HepG2 (cell line): Measurements from ENCODE around the gene VIT. TPM values are rescaled to one million over a fixed set of nuclear protein-coding genes. Genes with fewer than 3 reads are reported as not detected.

Experiments used
- CCAR2 ChIP-seq: fragments of 200-400 bp; formaldehyde crosslinking; optimal IDR thresholded peaks from 2 replicates; pipeline ENCODE3; 2018; ENCODE audit warnings: low read depth, mild to moderate bottlenecking, low read length, moderate library complexity
- CCDC6 ChIP-seq: sonication (generic); formaldehyde crosslinking; IDR thresholded peaks from 2 replicates; pipeline ENCODE4 v1.8.1; 2022; ENCODE audit warnings: mild to moderate bottlenecking, missing genetic modification reagents, moderate library complexity
- ELF4 ChIP-seq: sonication (generic); formaldehyde crosslinking; IDR thresholded peaks from 2 replicates; pipeline ENCODE4 v1.5.0; 2020; ENCODE audit warnings: missing genetic modification reagents, mild to moderate bottlenecking, moderate library complexity, borderline replicate concordance
- GTF3A ChIP-seq: sonication (generic); formaldehyde crosslinking; conservative IDR thresholded peaks from 2 replicates; pipeline ENCODE4 v1.4.0; 2020; ENCODE audit warnings: mild to moderate bottlenecking, missing genetic modification reagents
- HDAC2 ChIP-seq: sonication (generic); formaldehyde crosslinking; IDR thresholded peaks from 2 replicates; pipeline ENCODE4 v1.4.0; 2020; ENCODE audit warnings: missing genetic modification reagents
- MTF1 ChIP-seq: sonication (generic); formaldehyde crosslinking; IDR thresholded peaks from 2 replicates; pipeline ENCODE4 v1.5.0; 2020; ENCODE audit warnings: missing genetic modification reagents
- MTF2 ChIP-seq: sonication (generic); formaldehyde crosslinking; IDR thresholded peaks from 2 replicates; pipeline ENCODE4 v1.5.0; 2020; ENCODE audit warnings: missing genetic modification reagents, borderline replicate concordance
- NFATC3 ChIP-seq: sonication (generic); formaldehyde crosslinking; IDR thresholded peaks from 2 replicates; pipeline ENCODE4 v1.5.1; 2020; ENCODE audit warnings: mild to moderate bottlenecking, missing genetic modification reagents
- REL ChIP-seq: sonication (generic); formaldehyde crosslinking; conservative IDR thresholded peaks from 2 replicates; pipeline ENCODE4 v1.8.0; 2022; ENCODE audit warnings: mild to moderate bottlenecking, missing genetic modification reagents, moderate library complexity
- RELA ChIP-seq: sonication (generic); formaldehyde crosslinking; IDR thresholded peaks from 2 replicates; pipeline ENCODE4 v1.4.0; 2020; ENCODE audit warnings: missing genetic modification reagents
- SAP130 ChIP-seq: IDR thresholded peaks from 2 replicates; pipeline ENCODE4 v1.6.1; 2016; ENCODE audit warnings: low read depth
- STAG1 ChIP-seq: sonication (generic); formaldehyde crosslinking; IDR thresholded peaks from 2 replicates; pipeline ENCODE4 v1.4.0; 2020; ENCODE audit warnings: missing genetic modification reagents
- ZBTB7A ChIP-seq: sonication (generic); formaldehyde crosslinking; IDR thresholded peaks from 2 replicates; pipeline ENCODE4 v1.8.0; 2022; ENCODE audit warnings: mild to moderate bottlenecking, missing genetic modification reagents
- ZEB1 ChIP-seq: IDR thresholded peaks from 2 replicates; pipeline ENCODE4 v1.6.1; 2012; ENCODE audit warnings: mild to moderate bottlenecking, low read depth, inconsistent platforms; ENCODE audit not compliant: insufficient replicate concordance
- ZFX ChIP-seq: sonication (generic); formaldehyde crosslinking; IDR thresholded peaks from 2 replicates; pipeline ENCODE4 v1.4.0; 2020; ENCODE audit warnings: mild to moderate bottlenecking, low read depth, missing genetic modification reagents, moderate library complexity
- ZNF256 ChIP-seq: sonication (generic); formaldehyde crosslinking; conservative IDR thresholded peaks from 2 replicates; pipeline ENCODE4 v1.4.0; 2020; ENCODE audit warnings: missing genetic modification reagents
- ZNF432 ChIP-seq: sonication (generic); formaldehyde crosslinking; IDR thresholded peaks from 2 replicates; pipeline ENCODE4 v1.5.0; 2020; ENCODE audit warnings: missing genetic modification reagents, mild to moderate bottlenecking, borderline replicate concordance
- ZNF629 ChIP-seq: sonication (generic); formaldehyde crosslinking; conservative IDR thresholded peaks from 2 replicates; pipeline ENCODE4 v1.5.0; 2020; ENCODE audit warnings: missing genetic modification reagents
- polyA plus RNA-seq, 8 experiments: library from polyadenylated mRNA; depleted of rRNA in 3 of 8; stranded (reverse) in 7 of 8; unstranded in 1 of 8; fragments of >200 nt; fragmentation: Illumina TruSeq in 4 of 8; extraction: Trizol in 4 of 8; gene quantifications; 2 replicates each; pipeline versions ENCODE4 v1.2.1 to v1.2.3, GENCODE V29; 2011 to 2016; ENCODE audit warnings: low read depth in 4 of 8, missing spikeins in 1 of 8, mixed read lengths in 1 of 8; ENCODE audit not compliant: insufficient read depth in 1 of 8
- total RNA-seq, 5 experiments: library from RNA; depleted of rRNA; stranded (reverse); fragments of >200 nt; fragmentation: Illumina TruSeq; extraction: Trizol; gene quantifications; 2 replicates each; pipeline ENCODE4 v1.2.3, GENCODE V29; 2016; ENCODE audit warnings: low read depth in 1 of 5
- TF ChIP-seq, protein P1 (sequence below): sonication (generic); formaldehyde crosslinking; conservative IDR thresholded peaks from 2 replicates; pipeline ENCODE4 v1.4.0; 2020; ENCODE audit warnings: mild to moderate bottlenecking, missing genetic modification reagents, moderate library complexity
- TF ChIP-seq, protein P2 (sequence below): sonication (generic); formaldehyde crosslinking; IDR thresholded peaks from 2 replicates; pipeline ENCODE4 v1.4.0; 2020; ENCODE audit warnings: mild to moderate bottlenecking, missing genetic modification reagents, borderline replicate concordance
- TF ChIP-seq, protein P3 (sequence below): IDR thresholded peaks from 2 replicates; pipeline ENCODE4 v1.4.0; 2020; ENCODE audit warnings: mild to moderate bottlenecking, missing genetic modification reagents
- TF ChIP-seq, protein P4 (sequence below): sonication (generic); formaldehyde crosslinking; IDR thresholded peaks from 2 replicates; pipeline ENCODE4 v1.4.0; 2020; ENCODE audit warnings: missing genetic modification reagents

The VIT gene
- total and polyA plus RNA-seq, 2 of the 13 experiments (the other 11 are each of a cell fraction or from before 2014, with no cell fraction given), result not detected

DNA sequence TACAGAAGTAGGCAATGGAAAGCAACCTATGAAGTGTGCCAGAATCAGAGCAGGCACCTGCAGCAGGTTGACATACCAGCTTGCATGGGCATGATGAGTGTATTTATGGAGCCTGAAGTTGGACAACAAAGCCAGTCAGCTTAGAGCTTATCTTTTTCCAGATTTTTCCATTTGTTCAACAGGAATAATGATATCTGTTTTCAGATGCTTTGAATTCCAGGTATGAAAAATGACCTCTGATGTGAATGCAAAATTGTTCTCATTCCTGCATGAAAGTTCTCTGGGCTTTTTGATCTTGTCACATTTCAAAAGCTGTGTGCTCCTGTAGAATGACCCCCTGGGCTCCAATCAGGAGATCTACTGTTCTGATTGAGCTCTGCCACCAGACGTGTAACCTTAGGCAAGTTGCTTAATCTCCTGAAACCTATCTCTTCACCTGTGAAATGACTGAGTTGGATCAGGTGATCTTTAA, 38.2 kb upstream of the VIT start (continued):
- TF ChIP-seq MTF2 (no peak), GTF3A (CRISPR knock-in tag) (no peak), ZNF256 (CRISPR knock-in tag) (no peak), ZNF432 (CRISPR knock-in tag) (no peak), HDAC2 (no peak), RELA (CRISPR knock-in tag) (no peak), ZFX (CRISPR knock-in tag) (no peak), SAP130 (peak; percentile 50), CCDC6 (no peak), REL (no peak), NFATC3 (CRISPR knock-in tag) (no peak), ZEB1 (no peak), ELF4 (CRISPR knock-in tag) (no peak), ZNF629 (CRISPR knock-in tag) (no peak), CCAR2 (no peak), MTF1 (no peak), ZBTB7A (CRISPR knock-in tag) (no peak), STAG1 (CRISPR knock-in tag) (no peak)
- TF ChIP-seq, protein P1, sequence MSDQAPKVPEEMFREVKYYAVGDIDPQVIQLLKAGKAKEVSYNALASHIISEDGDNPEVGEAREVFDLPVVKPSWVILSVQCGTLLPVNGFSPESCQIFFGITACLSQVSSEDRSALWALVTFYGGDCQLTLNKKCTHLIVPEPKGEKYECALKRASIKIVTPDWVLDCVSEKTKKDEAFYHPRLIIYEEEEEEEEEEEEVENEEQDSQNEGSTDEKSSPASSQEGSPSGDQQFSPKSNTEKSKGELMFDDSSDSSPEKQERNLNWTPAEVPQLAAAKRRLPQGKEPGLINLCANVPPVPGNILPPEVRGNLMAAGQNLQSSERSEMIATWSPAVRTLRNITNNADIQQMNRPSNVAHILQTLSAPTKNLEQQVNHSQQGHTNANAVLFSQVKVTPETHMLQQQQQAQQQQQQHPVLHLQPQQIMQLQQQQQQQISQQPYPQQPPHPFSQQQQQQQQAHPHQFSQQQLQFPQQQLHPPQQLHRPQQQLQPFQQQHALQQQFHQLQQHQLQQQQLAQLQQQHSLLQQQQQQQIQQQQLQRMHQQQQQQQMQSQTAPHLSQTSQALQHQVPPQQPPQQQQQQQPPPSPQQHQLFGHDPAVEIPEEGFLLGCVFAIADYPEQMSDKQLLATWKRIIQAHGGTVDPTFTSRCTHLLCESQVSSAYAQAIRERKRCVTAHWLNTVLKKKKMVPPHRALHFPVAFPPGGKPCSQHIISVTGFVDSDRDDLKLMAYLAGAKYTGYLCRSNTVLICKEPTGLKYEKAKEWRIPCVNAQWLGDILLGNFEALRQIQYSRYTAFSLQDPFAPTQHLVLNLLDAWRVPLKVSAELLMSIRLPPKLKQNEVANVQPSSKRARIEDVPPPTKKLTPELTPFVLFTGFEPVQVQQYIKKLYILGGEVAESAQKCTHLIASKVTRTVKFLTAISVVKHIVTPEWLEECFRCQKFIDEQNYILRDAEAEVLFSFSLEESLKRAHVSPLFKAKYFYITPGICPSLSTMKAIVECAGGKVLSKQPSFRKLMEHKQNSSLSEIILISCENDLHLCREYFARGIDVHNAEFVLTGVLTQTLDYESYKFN (CRISPR knock-in tag), result no peak; the same call in 1 of the 2 replicates
- TF ChIP-seq, protein P2, sequence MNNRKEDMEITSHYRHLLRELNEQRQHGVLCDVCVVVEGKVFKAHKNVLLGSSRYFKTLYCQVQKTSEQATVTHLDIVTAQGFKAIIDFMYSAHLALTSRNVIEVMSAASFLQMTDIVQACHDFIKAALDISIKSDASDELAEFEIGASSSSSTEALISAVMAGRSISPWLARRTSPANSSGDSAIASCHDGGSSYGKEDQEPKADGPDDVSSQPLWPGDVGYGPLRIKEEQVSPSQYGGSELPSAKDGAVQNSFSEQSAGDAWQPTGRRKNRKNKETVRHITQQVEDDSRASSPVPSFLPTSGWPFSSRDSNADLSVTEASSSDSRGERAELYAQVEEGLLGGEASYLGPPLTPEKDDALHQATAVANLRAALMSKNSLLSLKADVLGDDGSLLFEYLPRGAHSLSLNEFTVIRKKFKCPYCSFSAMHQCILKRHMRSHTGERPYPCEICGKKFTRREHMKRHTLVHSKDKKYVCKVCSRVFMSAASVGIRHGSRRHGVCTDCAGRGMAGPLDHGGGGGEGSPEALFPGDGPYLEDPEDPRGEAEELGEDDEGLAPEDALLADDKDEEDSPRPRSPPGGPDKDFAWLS (CRISPR knock-in tag), result no peak
- TF ChIP-seq, protein P3, sequence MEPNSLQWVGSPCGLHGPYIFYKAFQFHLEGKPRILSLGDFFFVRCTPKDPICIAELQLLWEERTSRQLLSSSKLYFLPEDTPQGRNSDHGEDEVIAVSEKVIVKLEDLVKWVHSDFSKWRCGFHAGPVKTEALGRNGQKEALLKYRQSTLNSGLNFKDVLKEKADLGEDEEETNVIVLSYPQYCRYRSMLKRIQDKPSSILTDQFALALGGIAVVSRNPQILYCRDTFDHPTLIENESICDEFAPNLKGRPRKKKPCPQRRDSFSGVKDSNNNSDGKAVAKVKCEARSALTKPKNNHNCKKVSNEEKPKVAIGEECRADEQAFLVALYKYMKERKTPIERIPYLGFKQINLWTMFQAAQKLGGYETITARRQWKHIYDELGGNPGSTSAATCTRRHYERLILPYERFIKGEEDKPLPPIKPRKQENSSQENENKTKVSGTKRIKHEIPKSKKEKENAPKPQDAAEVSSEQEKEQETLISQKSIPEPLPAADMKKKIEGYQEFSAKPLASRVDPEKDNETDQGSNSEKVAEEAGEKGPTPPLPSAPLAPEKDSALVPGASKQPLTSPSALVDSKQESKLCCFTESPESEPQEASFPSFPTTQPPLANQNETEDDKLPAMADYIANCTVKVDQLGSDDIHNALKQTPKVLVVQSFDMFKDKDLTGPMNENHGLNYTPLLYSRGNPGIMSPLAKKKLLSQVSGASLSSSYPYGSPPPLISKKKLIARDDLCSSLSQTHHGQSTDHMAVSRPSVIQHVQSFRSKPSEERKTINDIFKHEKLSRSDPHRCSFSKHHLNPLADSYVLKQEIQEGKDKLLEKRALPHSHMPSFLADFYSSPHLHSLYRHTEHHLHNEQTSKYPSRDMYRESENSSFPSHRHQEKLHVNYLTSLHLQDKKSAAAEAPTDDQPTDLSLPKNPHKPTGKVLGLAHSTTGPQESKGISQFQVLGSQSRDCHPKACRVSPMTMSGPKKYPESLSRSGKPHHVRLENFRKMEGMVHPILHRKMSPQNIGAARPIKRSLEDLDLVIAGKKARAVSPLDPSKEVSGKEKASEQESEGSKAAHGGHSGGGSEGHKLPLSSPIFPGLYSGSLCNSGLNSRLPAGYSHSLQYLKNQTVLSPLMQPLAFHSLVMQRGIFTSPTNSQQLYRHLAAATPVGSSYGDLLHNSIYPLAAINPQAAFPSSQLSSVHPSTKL, result peak; percentile 57
- TF ChIP-seq, protein P4, sequence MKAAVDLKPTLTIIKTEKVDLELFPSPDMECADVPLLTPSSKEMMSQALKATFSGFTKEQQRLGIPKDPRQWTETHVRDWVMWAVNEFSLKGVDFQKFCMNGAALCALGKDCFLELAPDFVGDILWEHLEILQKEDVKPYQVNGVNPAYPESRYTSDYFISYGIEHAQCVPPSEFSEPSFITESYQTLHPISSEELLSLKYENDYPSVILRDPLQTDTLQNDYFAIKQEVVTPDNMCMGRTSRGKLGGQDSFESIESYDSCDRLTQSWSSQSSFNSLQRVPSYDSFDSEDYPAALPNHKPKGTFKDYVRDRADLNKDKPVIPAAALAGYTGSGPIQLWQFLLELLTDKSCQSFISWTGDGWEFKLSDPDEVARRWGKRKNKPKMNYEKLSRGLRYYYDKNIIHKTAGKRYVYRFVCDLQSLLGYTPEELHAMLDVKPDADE (CRISPR knock-in tag), result no peak
